Bronchial epithelial cell (primary cell): Measurements from ENCODE around the gene BEND6. TPM values are rescaled to one million over a fixed set of nuclear protein-coding genes. Genes with fewer than 3 reads are reported as not detected.
"Not testable (repeated sequence)": the region's sequence is repeated elsewhere in the genome, so short reads cannot be mapped to it uniquely, and the experiment has no call there.

Source experiments
- DNase-seq: peaks from one replicate; pipeline ENCODE4 v3.0.0-alpha.2; 2010; ENCODE audit warnings: low read depth
- FAIRE-seq: peaks from 2 replicates; lab custom pipeline; 2011; peaks lifted over from hg19 to GRCh38; lab: Jason Lieb, UNC
- H3K27me3 ChIP-seq: 2 replicates; pipeline ENCODE4 v1.5.1; 2011; ENCODE audit warnings: low read length; ENCODE audit not compliant: control insufficient read depth, insufficient read depth
- H3K36me3 ChIP-seq: 2 replicates; pipeline ENCODE4 v1.5.1; 2011; ENCODE audit warnings: low read length; ENCODE audit not compliant: control insufficient read depth, insufficient read depth
- H3K4me3 ChIP-seq: 2 replicates; pipeline ENCODE4 v1.5.1; 2011; ENCODE audit warnings: mild to moderate bottlenecking, low read depth, low read length, control low read depth
- total RNA-seq: library from RNA; depleted of rRNA; stranded (reverse); fragments of >200 nt; gene quantifications from 2 replicates; pipeline ENCODE4 v1.2.1, GENCODE V29; 2014
- TF ChIP-seq, protein P1 (sequence below): IDR thresholded peaks from 2 replicates; pipeline ENCODE4 v1.5.1; 2011; ENCODE audit warnings: mild to moderate bottlenecking, moderate library complexity, low read length, control low read depth, inconsistent platforms; ENCODE audit not compliant: insufficient read depth, severe bottlenecking

Gene BEND6
- total RNA-seq, 1 donor from 2014 or later: 0.53 TPM

DNA sequence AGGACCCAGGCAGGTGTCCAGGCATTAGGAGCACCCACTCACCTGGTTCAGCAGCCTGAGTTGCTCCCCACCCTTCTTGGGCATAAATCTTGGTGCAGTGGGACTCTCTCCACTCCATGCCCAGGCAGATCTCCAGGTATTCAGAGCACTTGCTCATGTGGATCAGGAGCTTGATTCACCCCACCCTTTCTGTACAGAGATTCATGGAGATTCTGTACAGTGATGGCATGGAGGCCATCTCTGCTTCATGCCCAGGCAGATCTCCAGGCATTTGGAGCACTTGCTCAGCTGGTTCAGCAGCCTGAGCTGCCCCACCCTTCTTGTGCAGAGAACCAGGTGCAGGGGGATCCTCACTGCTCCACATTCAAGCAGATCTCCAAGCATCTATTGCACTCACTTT is 44.1 kb downstream of the BEND6 start:
- peak; percentile 81 for FAIRE-seq
- TF ChIP-seq, protein P1, sequence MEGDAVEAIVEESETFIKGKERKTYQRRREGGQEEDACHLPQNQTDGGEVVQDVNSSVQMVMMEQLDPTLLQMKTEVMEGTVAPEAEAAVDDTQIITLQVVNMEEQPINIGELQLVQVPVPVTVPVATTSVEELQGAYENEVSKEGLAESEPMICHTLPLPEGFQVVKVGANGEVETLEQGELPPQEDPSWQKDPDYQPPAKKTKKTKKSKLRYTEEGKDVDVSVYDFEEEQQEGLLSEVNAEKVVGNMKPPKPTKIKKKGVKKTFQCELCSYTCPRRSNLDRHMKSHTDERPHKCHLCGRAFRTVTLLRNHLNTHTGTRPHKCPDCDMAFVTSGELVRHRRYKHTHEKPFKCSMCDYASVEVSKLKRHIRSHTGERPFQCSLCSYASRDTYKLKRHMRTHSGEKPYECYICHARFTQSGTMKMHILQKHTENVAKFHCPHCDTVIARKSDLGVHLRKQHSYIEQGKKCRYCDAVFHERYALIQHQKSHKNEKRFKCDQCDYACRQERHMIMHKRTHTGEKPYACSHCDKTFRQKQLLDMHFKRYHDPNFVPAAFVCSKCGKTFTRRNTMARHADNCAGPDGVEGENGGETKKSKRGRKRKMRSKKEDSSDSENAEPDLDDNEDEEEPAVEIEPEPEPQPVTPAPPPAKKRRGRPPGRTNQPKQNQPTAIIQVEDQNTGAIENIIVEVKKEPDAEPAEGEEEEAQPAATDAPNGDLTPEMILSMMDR: no peak
- H3K27me3 ChIP-seq: no peaks in the 10 kb centered on the region
- no peak overlapping the region for H3K4me3 ChIP-seq
- no peaks in the 10 kb centered on the region for H3K36me3 ChIP-seq
- peak; percentile 81 for DNase-seq

DNA sequence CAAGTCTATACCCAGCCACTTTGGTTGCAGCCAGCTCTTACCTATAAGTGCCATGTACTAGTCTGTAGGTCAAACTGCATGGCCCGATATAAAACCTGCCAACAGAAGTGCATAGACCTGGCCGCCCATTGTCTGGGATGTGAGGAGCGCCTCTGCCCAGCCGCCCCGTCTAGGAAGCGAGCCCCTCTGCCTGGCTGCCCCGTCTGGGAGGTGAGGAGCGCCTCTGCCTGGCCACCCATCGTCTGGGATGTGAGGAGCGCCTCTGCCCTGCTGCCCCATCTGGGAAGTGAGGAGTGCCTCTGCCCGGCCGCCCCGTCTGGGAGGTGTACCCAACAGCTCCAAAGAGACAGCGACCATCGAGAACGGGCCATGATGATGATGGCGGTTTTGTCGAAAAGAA is 44.8 kb downstream of the BEND6 start:
- not testable (repeated sequence) for DNase-seq, H3K4me3 ChIP-seq, FAIRE-seq, H3K36me3 ChIP-seq, H3K27me3 ChIP-seq

GRCh38 chr6:57002197-57002596 is 47.3 kb downstream of the BEND6 start:
- DNase-seq (no peak), FAIRE-seq (no peak)
- Histone ChIP-seq H3K36me3 (no peaks in the 10 kb centered on the region), H3K4me3 (no peak overlapping the region), H3K27me3 (no peaks in the 10 kb centered on the region)
- TF ChIP-seq, protein P1: no peak

DNA sequence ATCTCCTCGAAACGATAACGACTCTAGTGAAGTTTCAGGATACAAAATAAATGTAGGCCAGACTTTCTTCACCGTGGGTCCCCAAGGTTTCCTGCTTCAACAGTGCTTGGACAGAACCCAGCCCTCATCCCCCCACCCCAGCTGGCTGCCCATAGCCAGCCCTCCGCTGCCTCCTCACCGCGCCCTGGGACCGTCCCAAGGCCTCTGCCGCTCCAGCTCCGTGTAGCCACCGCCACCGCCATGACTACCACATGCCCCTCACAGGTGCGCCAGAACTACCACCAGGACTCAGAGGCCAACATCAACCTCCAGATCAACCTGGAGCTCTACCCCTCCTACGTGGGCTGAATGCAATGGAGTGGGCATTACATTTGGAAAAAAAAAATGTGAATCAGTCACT is 49.4 kb downstream of the BEND6 start:
- DNase-seq: no peak
- H3K27me3 ChIP-seq: no peaks in the 10 kb centered on the region
- FAIRE-seq: no peak
- H3K36me3 ChIP-seq: no peaks in the 10 kb centered on the region
- H3K4me3 ChIP-seq: no peak overlapping the region
- TF ChIP-seq, protein P1: no peak

GRCh38 chr6:57006101-57006500 is 51.2 kb downstream of the BEND6 start:
- TF ChIP-seq, protein P1: no peak
- FAIRE-seq (no peak), DNase-seq (peak; percentile 23)
- Histone ChIP-seq H3K27me3 (no peaks in the 10 kb centered on the region), H3K36me3 (no peaks in the 10 kb centered on the region), H3K4me3 (no peak overlapping the region)

- H3K4me3 ChIP-seq, FAIRE-seq, DNase-seq, H3K36me3 ChIP-seq, H3K27me3 ChIP-seq: not testable (repeated sequence)
These were observed 53.2 kb downstream of the BEND6 start for GRCh38 chr6:57008069-57008468.

GRCh38 chr6:57013521-57013926 is 58.6 kb downstream of the BEND6 start:
- H3K4me3 ChIP-seq: no peak overlapping the region
- no peaks in the 10 kb centered on the region for H3K36me3 ChIP-seq
- TF ChIP-seq, protein P1: no peak
- DNase-seq (peak; percentile 79), FAIRE-seq (no peak)
- H3K27me3 ChIP-seq: no peaks in the 10 kb centered on the region
